Kidney (tissue), 14 donors: ENCODE results near the gene TIPARP. TPM values are rescaled to one million over a fixed set of nuclear protein-coding genes. Genes with fewer than 3 reads are reported as not detected.

Experiments
- DNase-seq, 5 donors: peaks; one replicate each; pipeline ENCODE4 v3.0.0-alpha.2; 2013 to 2020
- FAIRE-seq: peaks from 2 replicates; lab custom pipeline; 2012; peaks lifted over from hg19 to GRCh38; lab: Jason Lieb, UNC
- H3K27ac ChIP-seq, 2 donors: one replicate each; pipeline ENCODE4 v1.7.0; 2013; ENCODE audit warnings: low read depth in 2 of 2, low read length in 2 of 2, inconsistent platforms in 1 of 2
- H3K27me3 ChIP-seq: one replicate; pipeline ENCODE4 v1.7.1; 2013; ENCODE audit warnings: low read length, inconsistent platforms; ENCODE audit not compliant: control insufficient read depth, insufficient read depth
- H3K36me3 ChIP-seq, 3 donors: one replicate each; pipeline versions ENCODE4 v1.7.0 to v1.7.1; 2013; ENCODE audit warnings: low read length in 3 of 3, control low read depth in 1 of 3, inconsistent platforms in 1 of 3; ENCODE audit not compliant: insufficient read depth in 3 of 3, control insufficient read depth in 2 of 3
- H3K4me1 ChIP-seq, 3 donors: one replicate each; pipeline versions ENCODE4 v1.7.0 to v1.7.1; 2013; ENCODE audit warnings: low read length in 3 of 3, inconsistent platforms in 1 of 3, low read depth in 1 of 3; ENCODE audit not compliant: control insufficient read depth in 2 of 3, insufficient read depth in 2 of 3
- H3K4me3 ChIP-seq, 3 donors: one replicate each; pipeline versions ENCODE4 v1.7.0 to v1.8.1; 2013; ENCODE audit warnings: low read length in 3 of 3, control low read depth in 1 of 3, inconsistent platforms in 1 of 3
- H3K9ac ChIP-seq, 3 donors: one replicate each; pipeline versions ENCODE4 v1.7.0 to v1.7.1; 2013; ENCODE audit warnings: low read length in 3 of 3, control low read depth in 1 of 3, inconsistent platforms in 1 of 3
- H3K9me3 ChIP-seq, 3 donors: one replicate each; pipeline versions ENCODE4 v1.7.0 to v1.7.1; 2013; ENCODE audit warnings: low read length in 3 of 3, control low read depth in 1 of 3, inconsistent platforms in 1 of 3; ENCODE audit not compliant: control insufficient read depth in 2 of 3, insufficient read depth in 1 of 3
- intact Hi-C: fragments of 100-400 bp; cut with DNase I; formaldehyde crosslinking; loops from one replicate; pipeline ENCODE4 v1.11.1; 2022
- polyA plus RNA-seq: library from polyadenylated mRNA; stranded (reverse); fragments of 350-450 nt; fragmentation: Illumina TruSeq; extraction: RNeasy Lipid Tissue Mini Kit (QIAGEN cat#74804); gene quantifications from one replicate; pipeline ENCODE4 v1.2.3, GENCODE V29; 2014; ENCODE audit warnings: low read depth, low replicate concordance; ENCODE audit not compliant: insufficient read depth
- total RNA-seq: library from RNA; stranded (reverse); fragmentation: NEBNext Ultra II Directional; extraction: Animal tissue kit (Norgen Biotek cat#: 25700); gene quantifications from one replicate; pipeline ENCODE4 v1.2.1, GENCODE V29; 2021
- TF ChIP-seq, protein P1 (sequence below): IDR thresholded peaks from 3 replicates; pipeline ENCODE4 v1.5.1; 2012; ENCODE audit warnings: mild to moderate bottlenecking, moderate library complexity, borderline replicate concordance; ENCODE audit not compliant: insufficient read depth; ENCODE audit errors: extremely low read depth
- donor health status: control.
- donor health status: control.
- donor health status: control.
- donor health status: control.
- donor health status: control.
- donor health status: DM: yes; HTN: yes; CAD: no.
- donor health status: Normal renal cell carcinoma (clear cell type).

The TIPARP gene
- total and polyA plus RNA-seq, 2 donors from 2014 or later, result 9.5 to 21.8 TPM

DNA sequence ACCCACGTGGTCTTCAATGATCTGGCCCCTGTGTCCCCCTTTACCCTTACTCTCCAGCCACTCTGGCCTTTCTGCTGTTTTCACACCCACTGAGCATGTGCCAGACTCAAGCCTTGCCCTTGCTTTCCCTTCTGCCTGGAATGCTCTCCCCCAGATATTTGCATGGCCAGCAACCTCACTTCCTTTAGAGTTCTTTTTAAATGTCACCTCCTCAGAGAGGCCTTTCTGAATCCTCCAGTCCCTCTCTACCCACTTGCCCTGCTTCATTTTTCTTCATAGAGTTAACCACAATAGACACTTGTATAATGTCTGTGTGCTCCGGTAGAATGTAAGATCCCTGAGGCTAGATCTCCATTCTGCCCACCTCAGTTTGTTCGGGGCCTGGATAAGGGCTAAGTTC, 39.4 kb upstream of the TIPARP start:
- no peak overlapping the region for H3K27ac ChIP-seq
- no peaks in the 10 kb centered on the region for H3K9me3 ChIP-seq
- intact Hi-C loops, result no loop called here
- no peak for FAIRE-seq
- no peaks in the 10 kb centered on the region for H3K4me1 ChIP-seq
- TF ChIP-seq, protein P1, sequence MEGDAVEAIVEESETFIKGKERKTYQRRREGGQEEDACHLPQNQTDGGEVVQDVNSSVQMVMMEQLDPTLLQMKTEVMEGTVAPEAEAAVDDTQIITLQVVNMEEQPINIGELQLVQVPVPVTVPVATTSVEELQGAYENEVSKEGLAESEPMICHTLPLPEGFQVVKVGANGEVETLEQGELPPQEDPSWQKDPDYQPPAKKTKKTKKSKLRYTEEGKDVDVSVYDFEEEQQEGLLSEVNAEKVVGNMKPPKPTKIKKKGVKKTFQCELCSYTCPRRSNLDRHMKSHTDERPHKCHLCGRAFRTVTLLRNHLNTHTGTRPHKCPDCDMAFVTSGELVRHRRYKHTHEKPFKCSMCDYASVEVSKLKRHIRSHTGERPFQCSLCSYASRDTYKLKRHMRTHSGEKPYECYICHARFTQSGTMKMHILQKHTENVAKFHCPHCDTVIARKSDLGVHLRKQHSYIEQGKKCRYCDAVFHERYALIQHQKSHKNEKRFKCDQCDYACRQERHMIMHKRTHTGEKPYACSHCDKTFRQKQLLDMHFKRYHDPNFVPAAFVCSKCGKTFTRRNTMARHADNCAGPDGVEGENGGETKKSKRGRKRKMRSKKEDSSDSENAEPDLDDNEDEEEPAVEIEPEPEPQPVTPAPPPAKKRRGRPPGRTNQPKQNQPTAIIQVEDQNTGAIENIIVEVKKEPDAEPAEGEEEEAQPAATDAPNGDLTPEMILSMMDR, result no peak
- H3K27me3 ChIP-seq, result no peaks in the 10 kb centered on the region
- no peaks in the 10 kb centered on the region for H3K36me3 ChIP-seq
- H3K4me3 ChIP-seq, result no peak overlapping the region
- no peak for DNase-seq
- no peak overlapping the region for H3K9ac ChIP-seq

DNA sequence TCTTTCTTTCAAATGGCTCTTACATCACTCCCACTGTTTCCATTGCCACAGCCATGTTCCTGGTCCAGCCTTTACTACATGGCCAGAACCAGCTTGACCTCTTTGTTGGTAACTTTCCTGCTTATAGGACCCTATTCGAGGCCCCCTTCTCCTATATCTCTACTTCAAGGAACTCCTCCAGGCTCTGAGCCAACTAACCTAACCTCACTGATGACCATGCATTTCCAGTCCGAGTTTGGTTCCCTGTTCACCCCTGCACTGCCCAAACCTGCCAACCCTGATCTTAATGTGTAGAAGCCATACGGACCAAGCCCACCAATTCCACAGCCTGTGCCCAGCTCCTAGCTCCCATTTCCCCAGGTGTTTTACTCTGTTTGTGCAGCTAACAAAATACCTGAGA, 38.4 kb upstream of the TIPARP start:
- Histone ChIP-seq H3K9me3 (no peaks in the 10 kb centered on the region), H3K4me3 (no peak overlapping the region), H3K9ac (no peak overlapping the region), H3K36me3 (no peaks in the 10 kb centered on the region), H3K4me1 (no peaks in the 10 kb centered on the region), H3K27me3 (no peaks in the 10 kb centered on the region), H3K27ac (no peak overlapping the region)
- FAIRE-seq (no peak), DNase-seq (no peak)
- TF ChIP-seq, protein P1, result no peak
- intact Hi-C loops, result no loop called here

DNA sequence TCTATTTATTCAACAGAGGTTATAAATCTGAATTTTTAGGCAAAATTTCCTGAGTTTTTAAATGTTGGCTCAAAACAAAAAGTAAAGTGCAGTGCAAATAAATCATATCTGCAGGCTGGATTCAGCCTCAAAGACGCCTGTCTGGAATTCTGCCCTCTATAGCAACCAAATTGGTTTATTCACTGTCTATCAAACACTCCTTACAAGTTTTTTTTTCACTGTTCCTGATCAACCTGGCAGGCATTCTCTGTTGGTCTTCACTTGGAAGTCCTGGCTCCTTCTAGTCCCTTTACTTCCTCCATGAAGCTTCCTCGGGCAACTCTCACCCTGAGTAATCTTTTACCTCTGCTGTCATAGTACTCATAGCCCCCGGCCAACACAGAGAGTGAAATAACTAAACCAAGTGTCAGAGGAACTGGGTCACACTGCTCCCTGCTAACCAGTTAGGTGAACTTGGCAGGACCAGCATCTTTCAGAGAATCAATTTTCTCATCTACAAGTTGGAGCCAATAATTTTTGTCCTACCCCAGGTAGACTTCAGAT, 36.8 kb upstream of the TIPARP start:
- no peaks in the 10 kb centered on the region for H3K36me3 ChIP-seq
- TF ChIP-seq, protein P1, result no peak
- H3K27ac ChIP-seq, result no peak overlapping the region
- no peak for DNase-seq
- H3K9me3 ChIP-seq, result no peaks in the 10 kb centered on the region
- no peaks in the 10 kb centered on the region for H3K27me3 ChIP-seq
- no peak overlapping the region for H3K4me3 ChIP-seq
- FAIRE-seq, result no peak
- no peak overlapping the region for H3K9ac ChIP-seq
- no peaks in the 10 kb centered on the region for H3K4me1 ChIP-seq
- intact Hi-C loops, result no loop called here

DNA sequence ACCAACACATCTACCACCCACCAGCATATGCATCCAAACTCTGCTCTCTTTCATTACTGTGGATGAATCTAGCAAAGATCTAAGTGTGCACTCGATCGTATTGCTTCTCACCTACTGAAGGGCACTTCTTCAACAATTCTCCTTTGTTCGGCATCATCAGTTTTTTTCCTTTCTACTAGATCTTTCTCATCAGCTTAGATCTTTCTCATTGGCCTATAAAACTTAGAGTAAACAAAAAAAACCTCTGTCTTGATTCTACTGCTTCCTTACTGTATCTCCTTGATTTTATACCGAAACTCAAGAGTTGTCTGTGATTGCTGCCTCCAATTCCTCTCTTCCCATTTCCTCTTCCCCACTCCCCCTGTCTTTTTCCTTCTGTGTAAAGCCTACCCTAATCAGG, 36.1 kb upstream of the TIPARP start:
- Histone ChIP-seq H3K36me3 (no peaks in the 10 kb centered on the region), H3K27me3 (no peaks in the 10 kb centered on the region), H3K9ac (no peak overlapping the region), H3K4me1 (peaks cover 0 to 2% (median 0%) of the 10 kb centered on the region in 3 donors), H3K4me3 (no peak overlapping the region), H3K27ac (no peak overlapping the region), H3K9me3 (no peaks in the 10 kb centered on the region)
- no peak for DNase-seq
- TF ChIP-seq, protein P1, result no peak
- intact Hi-C loops, result no loop called here
- no peak for FAIRE-seq
